Left lung (tissue), 10 donors: ENCODE measurements around the gene PKHD1. TPM values are rescaled to one million over a fixed set of nuclear protein-coding genes. Genes with fewer than 3 reads are reported as not detected.

Experiments used
- ATAC-seq: fragments of 200-7000 bp; cut with Tn5 transposase; one replicate; pipeline ENCODE4 v1.9.1; 2020; ENCODE audit warnings: moderate library complexity
- DNase-seq, 4 donors: peaks; one replicate each; pipeline ENCODE4 v3.0.0-alpha.2; 2013 to 2020
- H3K27ac ChIP-seq, 2 donors: fragments of 200-600 bp; sonication (generic) in 1 of 2; one replicate each; pipeline versions ENCODE4 v1.5.0 to v1.8.0; 2020 to 2021
- H3K27me3 ChIP-seq, 2 donors: fragments of 200-600 bp; sonication (generic) in 1 of 2; one replicate each; pipeline versions ENCODE4 v1.5.0 to v1.8.0; 2020 to 2021
- H3K36me3 ChIP-seq, 2 donors: fragments of 200-600 bp; sonication (generic) in 1 of 2; one replicate each; pipeline versions ENCODE4 v1.5.0 to v1.8.0; 2020 to 2021
- H3K4me1 ChIP-seq, 2 donors: fragments of 200-600 bp; one replicate each; pipeline ENCODE4 v1.8.0; 2021
- H3K4me3 ChIP-seq, 2 donors: fragments of 200-600 bp; sonication (generic) in 1 of 2; one replicate each; pipeline versions ENCODE4 v1.5.0 to v1.8.0; 2020 to 2021; ENCODE audit warnings: mild to moderate bottlenecking in 1 of 2
- H3K9me3 ChIP-seq, 2 donors: fragments of 200-600 bp; sonication (generic) in 1 of 2; one replicate each; pipeline versions ENCODE4 v1.5.0 to v1.8.0; 2020 to 2021
- intact Hi-C, 2 donors: fragments of 100-400 bp; cut with DNase I; formaldehyde crosslinking; loops; one replicate each; pipeline versions ENCODE4 v1.11.2 to v1.14.2; 2022
- polyA plus RNA-seq, 6 donors: library from polyadenylated mRNA; unstranded; fragments of 120-200 nt; gene quantifications; one replicate each; pipeline ENCODE4 v1.2.1, GENCODE V29; 2013; ENCODE audit not compliant: insufficient read length in 6 of 6
- total RNA-seq, 2 donors: library from RNA; stranded (reverse); fragmentation: NEBNext Ultra II Directional; extraction: Animal tissue kit (Norgen Biotek cat#: 25700); gene quantifications; one replicate each; pipeline ENCODE4 v1.2.1, GENCODE V29; 2021
- TF ChIP-seq, protein P1 (sequence below), 2 donors: fragments of 200-600 bp; sonication (generic) in 1 of 2; IDR thresholded peaks; one replicate each; pipeline versions ENCODE4 v1.5.0 to v1.8.0; 2021; ENCODE audit warnings: antibody characterized with exemption in 2 of 2
- donor health status: DM: no; HTN: yes; CAD: no.
- donor health status: DM: no; HTN: no; CAD: no.

The PKHD1 gene
- total and polyA plus RNA-seq, 8 donors = 0.29 to 7.9 (median 6.2) TPM

DNA sequence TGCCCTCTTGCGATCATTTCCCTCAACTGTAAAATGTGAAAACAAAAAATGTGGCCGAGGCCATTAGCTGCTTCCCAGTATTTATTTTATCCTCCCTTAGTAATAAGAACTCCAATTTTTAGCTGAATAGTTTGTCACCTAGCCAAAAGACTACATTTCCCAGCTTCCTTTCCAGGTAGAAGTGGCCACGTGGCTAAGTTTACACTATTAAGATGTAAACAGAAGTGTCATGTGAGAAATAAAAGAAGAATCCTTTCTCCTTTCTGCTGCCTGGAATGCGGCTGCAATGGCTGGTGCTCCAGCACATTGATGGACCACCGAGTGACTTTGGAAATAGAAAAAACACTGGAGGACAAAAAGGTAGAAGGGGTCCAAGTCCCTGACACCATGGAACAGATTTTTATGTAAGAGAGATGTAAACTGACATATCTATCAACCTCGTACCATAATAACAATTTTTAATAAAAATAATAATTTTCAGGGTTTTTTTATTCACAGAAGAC is 268.8 kb downstream of the PKHD1 start:
- Histone ChIP-seq H3K4me3 (no peak overlapping the region), H3K27me3 (no peaks in the 10 kb centered on the region), H3K9me3 (no peaks in the 10 kb centered on the region), H3K27ac (no peak overlapping the region), H3K4me1 (no peaks in the 10 kb centered on the region), H3K36me3 (no peaks in the 10 kb centered on the region)
- intact Hi-C loops = no loop called here
- DNase-seq = no peak
- TF ChIP-seq, protein P1, sequence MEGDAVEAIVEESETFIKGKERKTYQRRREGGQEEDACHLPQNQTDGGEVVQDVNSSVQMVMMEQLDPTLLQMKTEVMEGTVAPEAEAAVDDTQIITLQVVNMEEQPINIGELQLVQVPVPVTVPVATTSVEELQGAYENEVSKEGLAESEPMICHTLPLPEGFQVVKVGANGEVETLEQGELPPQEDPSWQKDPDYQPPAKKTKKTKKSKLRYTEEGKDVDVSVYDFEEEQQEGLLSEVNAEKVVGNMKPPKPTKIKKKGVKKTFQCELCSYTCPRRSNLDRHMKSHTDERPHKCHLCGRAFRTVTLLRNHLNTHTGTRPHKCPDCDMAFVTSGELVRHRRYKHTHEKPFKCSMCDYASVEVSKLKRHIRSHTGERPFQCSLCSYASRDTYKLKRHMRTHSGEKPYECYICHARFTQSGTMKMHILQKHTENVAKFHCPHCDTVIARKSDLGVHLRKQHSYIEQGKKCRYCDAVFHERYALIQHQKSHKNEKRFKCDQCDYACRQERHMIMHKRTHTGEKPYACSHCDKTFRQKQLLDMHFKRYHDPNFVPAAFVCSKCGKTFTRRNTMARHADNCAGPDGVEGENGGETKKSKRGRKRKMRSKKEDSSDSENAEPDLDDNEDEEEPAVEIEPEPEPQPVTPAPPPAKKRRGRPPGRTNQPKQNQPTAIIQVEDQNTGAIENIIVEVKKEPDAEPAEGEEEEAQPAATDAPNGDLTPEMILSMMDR (IDR thresholded peaks at IDR 0.05) = no peak
- ATAC-seq = no peak

DNA sequence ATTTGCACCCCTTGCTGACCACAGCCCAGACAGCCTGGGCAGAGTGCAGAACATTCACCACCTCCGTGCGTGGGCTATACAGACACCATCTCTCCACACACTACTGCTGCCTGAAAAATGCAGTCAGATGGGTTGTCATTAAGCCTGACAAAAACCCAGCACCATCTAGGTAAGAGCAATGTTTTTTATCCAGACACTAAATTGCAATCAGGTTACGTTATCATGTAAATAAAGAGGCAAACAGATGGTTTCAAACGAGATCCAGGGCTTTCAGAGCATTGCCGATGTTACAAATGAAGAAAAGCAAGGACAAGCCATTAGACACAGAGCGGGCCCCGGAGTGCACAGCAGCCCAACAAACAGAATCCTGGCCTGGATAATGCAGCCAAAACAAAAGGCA is 269.6 kb downstream of the PKHD1 start:
- H3K27me3 ChIP-seq = no peaks in the 10 kb centered on the region
- TF ChIP-seq, protein P1 (IDR thresholded peaks at IDR 0.05) = no peak
- DNase-seq (no peak), ATAC-seq (no peak)
- intact Hi-C loops = no loop called here
- H3K4me3 ChIP-seq = no peak overlapping the region
- H3K36me3 ChIP-seq = no peaks in the 10 kb centered on the region
- H3K4me1 ChIP-seq = no peaks in the 10 kb centered on the region
- H3K9me3 ChIP-seq = no peaks in the 10 kb centered on the region
- H3K27ac ChIP-seq = no peak overlapping the region

DNA sequence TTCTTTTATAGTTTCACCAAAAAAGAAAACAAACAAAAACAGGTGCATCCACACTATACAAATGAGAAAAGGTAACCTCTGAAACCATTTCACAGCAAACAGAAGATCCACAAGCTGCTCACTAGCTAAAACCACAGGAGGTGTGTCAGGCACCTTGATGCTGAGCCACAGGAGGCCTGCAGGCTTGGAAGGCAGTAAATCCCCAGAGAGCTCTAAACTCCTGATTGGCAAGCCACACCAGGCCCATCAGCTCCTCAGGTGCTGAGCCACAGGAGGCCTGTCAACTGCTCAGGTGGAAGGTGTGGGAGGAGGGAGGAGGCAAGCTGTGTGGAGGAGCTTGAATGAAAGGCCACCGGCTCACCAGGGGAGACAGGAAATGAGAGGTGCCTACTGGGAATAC is 273.0 kb downstream of the PKHD1 start:
- no peak for DNase-seq
- ATAC-seq = no peak
- H3K36me3 ChIP-seq = no peaks in the 10 kb centered on the region
- no peaks in the 10 kb centered on the region for H3K27me3 ChIP-seq
- no peak overlapping the region for H3K27ac ChIP-seq
- intact Hi-C loops = no loop called here
- no peaks in the 10 kb centered on the region for H3K9me3 ChIP-seq
- TF ChIP-seq, protein P1 (IDR thresholded peaks at IDR 0.05) = no peak
- H3K4me1 ChIP-seq = no peaks in the 10 kb centered on the region
- H3K4me3 ChIP-seq = no peak overlapping the region

DNA sequence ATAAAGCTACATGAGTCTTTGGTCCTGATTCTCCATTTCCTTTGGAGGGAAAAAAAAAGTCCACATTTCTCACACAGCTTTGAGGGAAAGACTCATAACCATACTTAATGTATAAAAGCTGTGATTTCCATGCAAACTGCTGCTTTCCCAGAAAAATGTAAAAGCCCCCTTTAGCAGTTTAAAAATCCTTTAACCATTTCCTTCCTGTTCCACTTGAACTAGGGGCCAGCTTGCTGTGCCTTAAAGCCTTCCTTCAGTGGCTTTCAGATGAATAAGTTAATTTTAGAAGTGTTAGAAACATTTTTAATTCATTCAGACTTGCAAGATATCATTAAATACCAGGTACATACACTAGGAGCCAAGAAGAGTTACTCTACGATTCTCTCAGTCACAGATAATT is 273.5 kb downstream of the PKHD1 start:
- H3K27ac ChIP-seq = no peak overlapping the region
- intact Hi-C loops = no loop called here
- no peak for DNase-seq
- H3K4me1 ChIP-seq = no peaks in the 10 kb centered on the region
- no peak for ATAC-seq
- H3K4me3 ChIP-seq = no peak overlapping the region
- TF ChIP-seq, protein P1 (IDR thresholded peaks at IDR 0.05) = no peak
- no peaks in the 10 kb centered on the region for H3K36me3 ChIP-seq
- no peaks in the 10 kb centered on the region for H3K9me3 ChIP-seq
- H3K27me3 ChIP-seq = no peaks in the 10 kb centered on the region

DNA sequence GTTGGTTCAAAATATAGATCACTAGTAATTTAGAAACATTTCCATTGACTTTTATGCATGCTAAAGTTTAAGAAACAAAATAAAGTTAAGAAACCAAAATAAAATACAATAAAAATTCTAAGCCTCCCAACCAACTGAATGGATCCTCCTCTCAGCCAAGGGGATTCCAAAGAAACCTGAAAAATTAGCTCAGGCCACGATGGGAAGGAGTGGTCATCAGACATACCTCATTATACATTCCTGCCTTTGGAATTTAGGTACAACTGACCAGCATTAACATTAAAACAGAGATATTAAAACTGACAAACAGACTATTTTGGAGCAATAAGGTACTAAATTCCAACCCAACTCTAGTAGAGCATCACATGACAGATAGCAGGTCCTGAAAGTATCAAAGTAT is 275.2 kb downstream of the PKHD1 start:
- no peak for DNase-seq
- Histone ChIP-seq H3K27me3 (no peaks in the 10 kb centered on the region), H3K4me3 (no peak overlapping the region), H3K36me3 (no peaks in the 10 kb centered on the region), H3K27ac (no peak overlapping the region), H3K4me1 (no peaks in the 10 kb centered on the region), H3K9me3 (no peaks in the 10 kb centered on the region)
- TF ChIP-seq, protein P1 (IDR thresholded peaks at IDR 0.05) = no peak
- intact Hi-C loops = no loop called here
- ATAC-seq = no peak
